PC-9 (cell line): ENCODE data around the gene SLFN11. TPM values are rescaled to one million over a fixed set of nuclear protein-coding genes. Genes with fewer than 3 reads are reported as not detected.
"Not testable (repeated sequence)": the region's sequence is repeated elsewhere in the genome, so short reads cannot be mapped to it uniquely, and the experiment has no call there.

Experiments used
- BruUV-seq: library from RNA; stranded (reverse); fragments of 400-500 nt; replicated peaks from 2 replicates; lab custom pipeline; 2021; lab: Mats Ljungman, UMichigan
- CTCF ChIA-PET: fragments of 300-600 bp; sonication (Branson Sonifier 250); formaldehyde crosslinking; loops from one replicate; lab custom pipeline; 2022; ENCODE audit warnings: antibody characterized with exemption; lab: Charles Lee
- POLR2A ChIA-PET: fragments of 300-600 bp; sonication (Branson Sonifier 250); formaldehyde crosslinking; loops from one replicate; lab custom pipeline; 2022; ENCODE audit warnings: antibody characterized with exemption; ENCODE audit not compliant: unreplicated experiment; lab: Charles Lee
- DNase-seq, 2 experiments: peaks; one replicate each; pipeline versions ENCODE4 v3.0.0 to v3.0.0-alpha.2; 2015 to 2022; ENCODE audit warnings: mixed read lengths in 1 of 2
- H2AFZ ChIP-seq: fragments of 200-600 bp; sonication (generic); 2 replicates; pipeline ENCODE4 v1.8.1; 2017; ENCODE audit warnings: antibody characterized with exemption
- H3F3A ChIP-seq: fragments of 200-600 bp; sonication (generic); 2 replicates; pipeline ENCODE4 v1.8.1; 2017; ENCODE audit warnings: antibody characterized with exemption, mild to moderate bottlenecking, low read depth; ENCODE audit not compliant: insufficient read depth
- H3K27ac ChIP-seq: fragments of 200-600 bp; sonication (generic); 2 replicates; pipeline ENCODE4 v1.6.1; 2016; ENCODE audit warnings: mixed run types
- H3K27me3 ChIP-seq: fragments of 200-600 bp; sonication (generic); 2 replicates; pipeline ENCODE4 v1.6.1; 2016; ENCODE audit warnings: low read depth, mixed run types; ENCODE audit not compliant: insufficient read depth
- H3K36me3 ChIP-seq: fragments of 200-600 bp; sonication (generic); 2 replicates; pipeline ENCODE4 v1.6.1; 2016; ENCODE audit warnings: low read depth, mixed run types
- H3K4me1 ChIP-seq: fragments of 200-600 bp; sonication (generic); replicated peaks from 2 replicates; pipeline ENCODE4 v1.6.1; 2016; ENCODE audit warnings: mixed run types; ENCODE audit not compliant: insufficient read depth
- H3K4me2 ChIP-seq: fragments of 200-600 bp; sonication (generic); 2 replicates; pipeline ENCODE4 v1.6.1; 2017; ENCODE audit warnings: mixed run types
- H3K4me3 ChIP-seq: fragments of 200-600 bp; sonication (generic); 2 replicates; pipeline ENCODE4 v1.6.1; 2016; ENCODE audit warnings: mixed run types
- H3K79me2 ChIP-seq: fragments of 200-600 bp; sonication (generic); 2 replicates; pipeline ENCODE4 v1.6.1; 2017; ENCODE audit warnings: low read depth, mixed run types
- H3K9me2 ChIP-seq: fragments of 200-600 bp; sonication (generic); 2 replicates; pipeline ENCODE4 v1.8.1; 2017; ENCODE audit warnings: mild to moderate bottlenecking; ENCODE audit not compliant: insufficient read depth
- H3K9me3 ChIP-seq: fragments of 200-600 bp; sonication (generic); 2 replicates; pipeline ENCODE4 v1.8.1; 2016; ENCODE audit warnings: low read depth; ENCODE audit not compliant: insufficient read depth
- H4K20me1 ChIP-seq: fragments of 200-600 bp; sonication (generic); 2 replicates; pipeline ENCODE4 v1.8.1; 2017; ENCODE audit not compliant: insufficient read depth
- EZH2 ChIP-seq: fragments of 200-600 bp; sonication (generic); IDR thresholded peaks from 2 replicates; pipeline ENCODE4 v1.8.0; 2017; ENCODE audit warnings: antibody characterized with exemption, low read depth
- intact Hi-C: fragments of 100-400 bp; cut with micrococcal nuclease; formaldehyde crosslinking; loops from one replicate; pipeline ENCODE4 v1.10.0; 2022; ENCODE audit not compliant: unreplicated experiment
- total RNA-seq: library from RNA; stranded (reverse); gene quantifications from 2 replicates; pipeline ENCODE4 v1.2.3, GENCODE V29; 2021
- TF ChIP-seq, protein P1 (sequence below): fragments of 200-600 bp; sonication (generic); conservative IDR thresholded peaks from 2 replicates; pipeline ENCODE4 v1.6.1; 2017; ENCODE audit warnings: mixed run types, antibody characterized with exemption, mild to moderate bottlenecking, moderate library complexity

Gene SLFN11
- total RNA-seq, 1 experiment from 2014 or later: 0.46 TPM

DNA sequence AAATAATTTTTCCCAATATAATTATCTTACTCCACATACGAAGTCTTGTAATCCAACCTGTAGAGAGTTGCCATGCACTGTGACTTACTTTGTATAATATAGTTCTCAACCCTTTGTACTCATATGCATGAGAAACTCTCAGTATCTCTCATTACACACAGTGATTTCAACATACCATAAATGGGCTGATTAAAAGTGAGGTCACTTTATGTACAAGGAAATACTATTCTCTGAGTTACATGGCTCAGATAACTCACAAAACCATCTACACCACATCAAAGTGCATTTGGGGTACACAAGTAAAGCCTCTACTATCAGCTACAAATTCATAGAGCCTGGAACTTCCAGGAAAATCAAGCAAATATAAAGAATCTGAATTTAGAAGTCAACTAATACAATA lies 30.9 kb upstream of the SLFN11 start:
- Histone ChIP-seq H3K4me2 (no peak overlapping the region), H3K79me2 (no peaks in the 10 kb centered on the region), H4K20me1 (no peaks in the 10 kb centered on the region), H3K36me3 (no peaks in the 10 kb centered on the region), H3K9me2 (no peaks in the 10 kb centered on the region), H2AFZ (no peak overlapping the region), H3K27ac (no peak overlapping the region), H3K4me3 (no peak overlapping the region), H3F3A (no peaks in the 10 kb centered on the region), H3K4me1 (0 out of 2 replicates have a peak, but pooled peaks cover 5% of the 10 kb centered on the region), H3K27me3 (no peaks in the 10 kb centered on the region), H3K9me3 (no peaks in the 10 kb centered on the region)
- ChIA-PET POLR2A (no interaction called here), CTCF (no interaction called here)
- intact Hi-C loops: no loop called here
- TF ChIP-seq, protein P1, sequence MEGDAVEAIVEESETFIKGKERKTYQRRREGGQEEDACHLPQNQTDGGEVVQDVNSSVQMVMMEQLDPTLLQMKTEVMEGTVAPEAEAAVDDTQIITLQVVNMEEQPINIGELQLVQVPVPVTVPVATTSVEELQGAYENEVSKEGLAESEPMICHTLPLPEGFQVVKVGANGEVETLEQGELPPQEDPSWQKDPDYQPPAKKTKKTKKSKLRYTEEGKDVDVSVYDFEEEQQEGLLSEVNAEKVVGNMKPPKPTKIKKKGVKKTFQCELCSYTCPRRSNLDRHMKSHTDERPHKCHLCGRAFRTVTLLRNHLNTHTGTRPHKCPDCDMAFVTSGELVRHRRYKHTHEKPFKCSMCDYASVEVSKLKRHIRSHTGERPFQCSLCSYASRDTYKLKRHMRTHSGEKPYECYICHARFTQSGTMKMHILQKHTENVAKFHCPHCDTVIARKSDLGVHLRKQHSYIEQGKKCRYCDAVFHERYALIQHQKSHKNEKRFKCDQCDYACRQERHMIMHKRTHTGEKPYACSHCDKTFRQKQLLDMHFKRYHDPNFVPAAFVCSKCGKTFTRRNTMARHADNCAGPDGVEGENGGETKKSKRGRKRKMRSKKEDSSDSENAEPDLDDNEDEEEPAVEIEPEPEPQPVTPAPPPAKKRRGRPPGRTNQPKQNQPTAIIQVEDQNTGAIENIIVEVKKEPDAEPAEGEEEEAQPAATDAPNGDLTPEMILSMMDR: no peak
- TF ChIP-seq EZH2: no peak
- BruUV-seq: no TSS peak
- peak in 1 of 2 experiments; percentile 69 for DNase-seq

GRCh38 chr17:35393783-35394182 lies 20.4 kb upstream of the SLFN11 start:
- H3K4me3 ChIP-seq, H3K4me2 ChIP-seq, DNase-seq, H3K27ac ChIP-seq, POLR2A ChIA-PET, H3K9me2 ChIP-seq, intact Hi-C loops, CTCF ChIA-PET, H3K79me2 ChIP-seq, H3K36me3 ChIP-seq, H3K27me3 ChIP-seq, H3K4me1 ChIP-seq, H4K20me1 ChIP-seq, H2AFZ ChIP-seq, H3K9me3 ChIP-seq, H3F3A ChIP-seq, BruUV-seq: not testable (repeated sequence)

- Histone ChIP-seq H3K79me2 (no peaks in the 10 kb centered on the region), H3F3A (no peaks in the 10 kb centered on the region), H4K20me1 (no peaks in the 10 kb centered on the region; the same call in 1 of the 2 replicates), H3K36me3 (no peaks in the 10 kb centered on the region), H2AFZ (no peak overlapping the region), H3K4me2 (no peak overlapping the region), H3K9me2 (no peaks in the 10 kb centered on the region), H3K4me1 (no peaks in the 10 kb centered on the region), H3K27ac (no peak overlapping the region), H3K9me3 (no peaks in the 10 kb centered on the region), H3K4me3 (no peak overlapping the region), H3K27me3 (peaks cover 3% of the 10 kb centered on the region; the same call in 1 of the 2 replicates)
- CTCF ChIA-PET: no interaction called here
- no TSS peak for BruUV-seq
- DNase-seq: no peak
- TF ChIP-seq, protein P1: no peak
- no peak for TF ChIP-seq EZH2
- POLR2A ChIA-PET: no interaction called here
- intact Hi-C loops: no loop called here
These were observed 17.2 kb upstream of the SLFN11 start for GRCh38 chr17:35390663-35391062.

- peaks cover 3% of the 10 kb centered on the region; the same call in 1 of the 2 replicates for H3K27me3 ChIP-seq
- no peaks in the 10 kb centered on the region for H3K9me2 ChIP-seq
- no peaks in the 10 kb centered on the region for H3F3A ChIP-seq
- H3K9me3 ChIP-seq: no peaks in the 10 kb centered on the region
- ChIA-PET POLR2A (no interaction called here), CTCF (no interaction called here)
- no peaks in the 10 kb centered on the region; the same call in 1 of the 2 replicates for H4K20me1 ChIP-seq
- H3K36me3 ChIP-seq: no peaks in the 10 kb centered on the region
- no peak overlapping the region for H3K27ac ChIP-seq
- H3K79me2 ChIP-seq: no peaks in the 10 kb centered on the region
- no peak for DNase-seq
- no peak overlapping the region for H2AFZ ChIP-seq
- no peaks in the 10 kb centered on the region for H3K4me1 ChIP-seq
- no peak overlapping the region for H3K4me3 ChIP-seq
- H3K4me2 ChIP-seq: no peak overlapping the region
- no TSS peak for BruUV-seq
- TF ChIP-seq, protein P1: no peak
- no peak for TF ChIP-seq EZH2
- intact Hi-C loops: no loop called here
These were observed 16.7 kb upstream of the SLFN11 start for GRCh38 chr17:35390156-35390555.
